Measurements from ENCODE around the gene SESTD1.

SESTD1 gene

DNA sequence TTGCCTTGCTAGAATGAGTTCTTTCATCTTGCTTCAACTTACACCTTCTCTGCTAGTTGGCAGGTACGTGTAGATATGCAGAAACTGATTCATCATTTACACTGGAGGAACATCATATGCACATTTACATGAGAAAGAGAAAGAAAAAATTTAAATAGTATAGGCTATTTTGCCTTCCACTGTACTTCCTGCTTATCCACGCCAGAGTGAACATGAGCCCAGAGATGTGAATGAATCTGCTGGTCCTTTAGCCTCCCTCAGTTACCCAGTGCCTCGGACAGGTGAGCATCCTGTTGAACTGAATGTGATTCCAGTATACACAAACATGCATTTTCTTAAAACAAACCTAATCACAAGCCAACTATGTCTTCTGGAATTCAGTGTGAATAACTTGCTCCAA is 83.6 kb downstream of the SESTD1 start:
- DNase-seq: no peak

DNA sequence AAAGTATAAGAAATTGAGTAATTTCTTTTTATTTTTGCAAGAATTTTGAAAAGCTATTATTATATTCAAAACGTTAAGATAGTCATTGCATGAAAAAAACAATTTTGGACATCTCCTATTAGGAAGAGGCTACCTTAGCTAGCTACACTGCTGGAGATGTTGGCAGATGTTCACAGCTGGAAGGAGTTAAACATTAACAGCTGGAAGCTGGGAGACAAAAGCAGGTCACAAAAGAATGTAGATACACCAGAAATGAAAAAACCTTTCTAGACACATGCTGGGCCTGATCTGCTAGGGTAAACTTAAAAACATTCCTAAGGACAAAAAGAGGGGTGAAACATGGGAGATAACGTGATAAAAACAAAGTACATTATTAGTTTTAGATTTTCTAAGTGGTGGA is 84.4 kb downstream of the SESTD1 start:
- DNase-seq: no peak

DNA sequence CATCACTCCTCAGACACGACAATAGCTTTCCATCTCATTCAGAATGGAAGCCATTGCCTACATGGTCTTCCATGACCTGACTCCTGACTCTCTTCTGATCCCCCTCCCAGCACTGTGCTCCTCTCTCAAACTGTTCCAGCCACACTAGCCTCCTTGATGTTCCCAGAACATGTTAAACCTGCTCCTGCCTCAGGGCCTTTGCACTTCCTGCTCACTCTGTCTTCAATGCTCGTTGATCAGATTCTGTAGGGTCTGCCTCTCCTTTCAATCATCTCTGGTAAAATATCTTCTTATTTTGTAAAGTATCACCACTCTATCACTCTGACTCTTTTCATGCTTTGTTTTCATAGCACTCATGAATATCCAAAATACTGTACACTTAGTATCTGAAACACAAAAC is 84.9 kb downstream of the SESTD1 start:
- DNase-seq: no peak

DNA sequence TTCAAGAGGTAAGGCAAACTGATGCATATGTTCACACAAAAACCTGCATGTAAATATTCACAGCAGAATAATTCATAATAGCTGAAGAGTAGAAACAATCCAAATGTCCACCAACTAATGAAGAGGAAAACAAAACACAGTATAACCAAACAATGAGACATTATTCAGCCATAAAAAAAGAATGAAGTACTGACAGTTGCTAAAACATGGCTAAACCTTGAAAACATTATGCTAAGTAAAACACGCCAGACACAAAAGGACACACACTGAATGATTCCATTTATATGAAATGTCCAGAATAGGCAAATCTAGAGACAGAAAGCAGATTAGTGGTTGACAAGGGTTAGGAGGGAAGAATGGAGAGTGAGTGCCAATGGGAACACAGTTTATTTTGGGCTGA is 86.9 kb downstream of the SESTD1 start:
- DNase-seq: no peak

DNA sequence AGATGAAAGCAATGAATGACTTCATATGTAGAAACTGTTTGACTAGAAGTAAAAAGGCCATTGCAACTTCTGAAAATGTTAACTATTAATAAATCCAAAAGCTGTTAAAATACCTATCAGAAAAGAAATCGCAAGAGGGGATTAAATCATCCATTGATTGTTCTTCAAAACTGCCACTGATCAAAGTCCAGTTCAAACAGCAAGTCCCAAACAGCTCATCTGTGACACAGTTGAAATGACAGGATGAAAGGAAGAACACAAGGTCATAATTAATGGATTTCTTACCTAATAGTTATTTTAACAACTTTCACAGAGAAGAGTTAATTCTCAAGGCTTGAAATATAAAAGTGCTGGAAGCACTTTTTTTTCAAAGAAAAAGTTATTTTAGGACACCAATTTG is 90.4 kb downstream of the SESTD1 start:
- no peak for DNase-seq

DNA sequence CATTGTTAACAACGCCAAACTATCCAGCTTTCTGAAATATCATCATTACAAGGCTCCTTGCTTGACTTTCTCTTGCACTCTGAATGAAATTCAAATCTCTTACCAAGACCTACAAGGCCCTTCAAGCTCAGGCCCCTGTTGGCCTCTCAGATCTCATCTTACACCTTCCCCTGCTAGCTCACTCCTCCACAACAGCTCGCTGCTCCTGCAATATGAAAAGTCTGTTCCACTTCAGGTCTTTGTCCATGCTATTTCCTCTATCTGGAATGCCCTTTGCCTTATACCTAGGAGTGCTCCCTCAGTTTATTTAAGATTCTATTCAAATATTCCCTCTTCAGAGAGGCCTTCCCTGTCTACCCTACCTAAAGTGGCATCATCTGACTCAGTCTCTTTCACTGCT is 91.7 kb downstream of the SESTD1 start:
- no peak for DNase-seq

DNA sequence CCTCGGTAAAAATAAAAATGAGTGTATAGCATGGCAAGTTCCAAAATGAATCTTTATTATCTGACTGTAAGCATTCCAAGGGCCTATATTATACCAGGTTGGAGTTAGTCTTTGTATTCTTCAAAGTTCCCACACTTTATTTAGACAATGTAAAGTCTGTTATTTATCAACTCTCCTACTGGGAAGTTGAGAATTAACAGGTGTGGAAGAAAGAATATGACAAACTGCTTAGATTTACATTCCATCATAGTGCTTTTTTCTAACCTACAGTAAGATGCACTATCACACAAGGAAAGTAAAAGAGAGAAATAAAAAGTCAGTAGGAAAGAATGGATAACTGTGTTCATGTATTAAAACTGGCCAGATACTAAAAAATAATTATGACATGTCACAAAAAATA is 93.3 kb downstream of the SESTD1 start:
- no peak for DNase-seq

DNA sequence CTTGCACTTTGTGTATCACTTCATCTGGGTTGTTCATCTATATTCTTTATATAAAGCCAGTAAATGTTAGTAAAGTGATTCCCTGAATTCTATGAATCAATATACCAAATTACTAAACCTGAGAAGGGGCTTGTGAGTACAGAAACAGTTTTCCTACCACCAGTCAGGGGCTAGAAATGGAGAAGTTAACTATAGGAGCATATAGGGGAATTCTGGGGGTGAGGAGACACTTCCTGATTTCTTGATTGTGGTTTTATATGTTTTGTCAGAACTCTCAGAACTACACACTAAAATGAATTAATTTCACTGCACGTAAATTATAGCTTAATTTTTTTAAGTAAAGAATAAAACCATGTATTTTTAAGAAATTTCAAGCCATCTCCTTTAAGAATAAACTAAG is 93.7 kb downstream of the SESTD1 start:
- no peak for DNase-seq

DNA sequence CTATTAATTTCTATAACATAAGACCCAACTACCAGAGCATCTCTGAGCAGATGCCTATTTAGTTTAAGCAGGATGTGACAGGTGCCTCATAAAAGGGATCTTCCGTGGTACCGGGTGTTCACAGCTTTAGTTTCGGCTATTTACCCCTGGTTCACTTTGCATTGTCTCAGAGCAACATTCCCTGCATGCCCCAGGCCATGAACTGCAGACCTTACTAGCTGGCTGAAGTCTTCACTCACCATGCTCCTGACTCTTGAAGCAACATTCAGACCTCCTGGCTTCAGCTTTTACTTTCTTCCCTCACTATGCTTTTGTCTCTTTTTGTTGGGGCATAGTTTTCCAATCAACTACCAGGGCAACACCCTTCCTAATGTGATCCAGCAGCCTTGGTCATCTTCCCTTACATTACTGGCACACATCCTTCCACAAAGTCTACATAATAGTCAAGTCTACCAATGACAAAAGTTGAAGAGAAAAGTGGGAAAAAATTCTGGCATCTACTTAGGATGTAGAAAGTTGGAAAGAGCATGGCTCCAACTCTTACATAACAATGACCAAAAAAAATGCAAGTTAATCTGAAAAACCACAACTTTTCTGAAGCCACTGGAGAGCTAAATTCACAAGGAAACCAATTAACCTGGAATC is 99.2 kb downstream of the SESTD1 start:
- DNase-seq: no peak

DNA sequence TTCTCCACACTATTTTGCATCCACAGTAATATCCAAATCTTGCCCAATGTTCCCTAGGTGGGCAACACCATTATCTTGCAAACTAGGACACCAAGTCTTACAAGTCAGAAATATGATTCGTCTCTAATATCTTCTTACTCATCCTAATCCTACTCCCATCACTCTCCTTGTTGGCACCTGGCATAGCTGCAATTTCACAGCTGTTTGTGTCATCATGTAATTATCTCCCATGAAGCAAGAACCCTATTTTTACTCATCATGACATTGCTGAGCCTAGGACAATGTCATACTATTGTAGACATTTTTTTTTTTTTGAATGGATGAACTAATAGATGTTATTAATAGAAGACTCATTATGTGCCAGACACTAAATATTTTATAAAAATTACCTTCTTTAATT is 123.4 kb downstream of the SESTD1 start:
- DNase-seq: no peak

DNA sequence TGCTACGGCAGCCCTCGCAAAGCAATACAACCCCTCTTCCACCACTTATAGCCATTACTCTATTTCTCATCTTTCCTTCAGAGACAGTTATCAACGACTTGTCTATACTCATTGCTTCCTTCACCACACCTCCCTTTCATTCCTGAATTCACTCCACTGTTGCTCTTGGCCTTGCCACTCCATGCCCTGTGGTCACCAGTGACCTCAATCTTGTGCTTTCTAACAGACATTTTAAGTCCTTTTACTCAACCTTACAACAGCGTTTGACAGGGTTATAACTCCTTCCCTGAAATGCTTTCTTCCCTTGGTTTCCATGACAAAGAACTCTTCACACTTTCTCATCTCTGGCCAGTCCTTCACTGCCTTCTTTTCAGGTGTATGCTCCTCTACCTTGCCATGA is 124.1 kb downstream of the SESTD1 start:
- DNase-seq: no peak

DNA sequence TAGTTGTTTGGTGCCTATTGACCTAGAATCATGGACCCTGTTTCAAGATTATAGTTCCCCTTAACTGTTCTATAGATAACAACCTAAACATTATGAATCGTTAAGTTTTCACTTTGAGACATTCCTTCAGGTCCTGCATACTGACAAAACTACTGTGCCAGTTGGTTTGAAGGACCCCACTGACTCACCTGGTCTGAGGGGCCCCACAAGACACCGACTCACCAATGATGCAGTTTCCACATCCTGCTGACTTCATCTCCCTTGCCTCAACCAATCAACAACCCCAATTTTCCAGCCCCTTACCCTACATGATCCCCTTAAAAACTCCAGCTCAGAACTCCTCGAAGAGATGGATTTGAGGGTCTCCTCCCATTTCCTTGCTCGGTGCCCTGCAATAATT is 125.1 kb downstream of the SESTD1 start:
- DNase-seq: no peak

DNA sequence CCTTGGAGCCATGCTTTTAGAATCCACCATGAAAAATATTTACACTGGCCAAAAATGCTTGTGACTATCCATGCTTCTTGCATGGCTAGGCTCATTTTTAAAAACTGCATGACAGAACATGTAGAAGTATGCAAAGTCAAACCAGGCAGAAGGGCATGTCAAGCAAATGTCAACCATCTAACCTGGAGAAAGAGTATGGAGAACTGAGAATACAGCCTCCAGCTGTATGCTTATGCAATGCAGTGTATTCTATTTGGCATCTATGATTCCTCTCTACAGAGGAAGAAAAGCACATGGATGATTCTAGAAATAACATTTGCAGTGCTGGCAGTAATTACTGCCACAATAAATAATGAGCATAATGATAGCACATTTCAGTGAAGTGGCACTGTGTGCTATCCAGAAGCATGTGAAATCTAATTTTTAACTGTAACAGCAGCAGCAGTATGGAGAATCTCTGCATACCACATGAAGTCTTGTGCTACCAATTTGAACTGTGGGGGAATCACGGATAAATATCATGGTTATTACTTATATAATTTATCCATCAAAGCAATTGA is 127.4 kb downstream of the SESTD1 start:
- no peak for DNase-seq

DNA sequence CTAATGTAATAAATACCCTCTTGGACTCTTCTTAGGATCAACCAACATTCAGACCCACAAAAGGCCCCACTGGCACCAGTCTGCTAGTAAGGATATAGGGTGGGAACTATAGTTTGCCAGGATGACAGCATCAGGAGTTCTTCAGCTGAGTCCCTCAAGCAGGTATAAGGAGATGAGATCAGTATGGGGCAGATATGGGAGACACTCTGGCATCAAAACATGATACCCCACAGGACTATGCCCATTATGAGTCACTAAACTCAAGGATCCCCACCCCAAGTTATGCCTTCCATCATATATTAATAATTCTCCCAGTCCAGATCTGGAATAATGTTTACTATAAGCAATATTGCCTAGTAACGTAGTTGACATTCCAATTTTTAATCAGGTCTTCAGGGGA is 131.6 kb downstream of the SESTD1 start:
- no peak for DNase-seq

DNA sequence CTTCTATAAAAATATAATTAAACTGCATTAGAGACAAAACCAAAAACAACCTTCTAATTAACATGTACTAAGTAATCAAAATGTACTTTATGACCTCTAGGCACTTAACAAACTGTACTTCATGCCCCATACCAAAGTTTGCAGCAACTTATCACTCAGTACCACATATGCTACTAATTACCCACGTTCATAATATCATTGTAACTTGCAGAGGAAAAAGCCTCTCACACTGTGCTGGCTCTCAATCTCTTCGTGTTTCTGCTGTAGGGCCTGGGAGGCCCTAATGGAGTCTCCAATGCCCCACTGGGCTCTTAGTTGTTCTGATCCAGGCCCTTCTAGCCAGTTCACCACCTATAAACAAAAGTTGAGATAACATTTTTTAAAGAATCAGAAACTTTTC is 132.6 kb downstream of the SESTD1 start:
- no peak for DNase-seq

DNA sequence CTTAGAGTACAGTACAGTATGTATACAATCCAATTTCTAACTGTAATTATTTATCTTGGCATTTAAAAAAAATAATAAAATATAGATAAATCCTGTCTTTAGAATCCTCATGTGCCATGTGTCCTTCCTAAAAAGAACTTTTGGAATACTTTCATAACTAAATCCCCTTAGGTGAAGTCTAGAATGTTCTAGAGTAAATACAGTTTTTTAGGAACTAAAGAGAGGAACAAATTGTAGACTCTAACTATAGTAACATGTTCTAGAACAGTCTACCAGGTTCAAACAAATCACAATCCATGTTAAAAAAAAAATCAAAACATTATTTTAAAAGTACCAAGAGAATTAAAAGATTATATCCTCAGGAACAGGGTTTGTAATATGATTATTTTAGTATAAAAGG is 134.1 kb downstream of the SESTD1 start:
- no peak for DNase-seq

DNA sequence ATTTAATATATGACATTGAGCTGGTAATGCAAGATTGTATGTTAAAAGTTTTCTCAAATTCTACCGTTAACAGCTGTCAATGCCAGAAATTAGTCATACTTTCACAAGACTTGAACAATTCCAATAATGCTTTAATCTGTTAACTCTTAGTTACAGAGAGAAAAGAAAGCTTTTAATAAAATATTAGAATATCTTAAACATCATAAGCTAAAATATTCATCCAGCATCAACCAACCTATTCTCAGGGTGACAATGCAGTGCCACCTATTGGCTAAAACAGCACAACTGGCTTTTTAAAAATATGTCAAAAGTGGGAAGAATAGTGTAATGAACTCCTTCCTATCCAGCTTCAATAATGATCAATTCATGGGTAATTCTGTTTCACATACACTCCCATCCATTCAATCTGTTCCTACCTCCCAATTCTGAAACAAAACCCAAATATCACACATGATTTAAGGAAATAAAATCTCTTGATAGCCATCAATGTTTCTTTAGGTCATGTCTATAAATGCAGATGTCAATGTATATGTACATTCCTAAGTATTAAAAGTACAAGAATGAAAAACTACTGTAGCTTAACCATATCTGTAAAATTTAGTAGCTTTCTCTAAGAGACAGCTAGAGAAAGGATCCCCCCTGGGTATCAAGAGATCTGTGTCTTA is 134.9 kb downstream of the SESTD1 start:
- DNase-seq: no peak

DNA sequence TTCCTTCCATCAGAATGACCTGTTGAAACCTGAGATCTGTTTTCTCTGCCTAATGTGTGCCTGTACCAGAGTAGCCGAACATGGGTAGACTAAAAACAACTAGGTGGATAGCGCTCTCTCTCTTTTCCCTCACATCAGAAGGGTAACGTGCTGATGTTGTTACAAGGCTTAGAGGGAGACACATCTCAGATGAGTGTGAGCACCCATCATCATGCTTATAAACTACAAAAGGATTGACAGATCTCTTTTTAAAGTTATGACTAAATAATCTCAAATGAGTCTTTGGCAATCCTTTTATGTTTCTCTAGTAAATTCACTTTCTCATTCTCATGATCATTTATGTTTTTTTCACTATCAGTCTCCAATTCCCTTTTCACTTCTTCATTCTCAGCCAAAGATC is 139.2 kb downstream of the SESTD1 start:
- DNase-seq: no peak

DNA sequence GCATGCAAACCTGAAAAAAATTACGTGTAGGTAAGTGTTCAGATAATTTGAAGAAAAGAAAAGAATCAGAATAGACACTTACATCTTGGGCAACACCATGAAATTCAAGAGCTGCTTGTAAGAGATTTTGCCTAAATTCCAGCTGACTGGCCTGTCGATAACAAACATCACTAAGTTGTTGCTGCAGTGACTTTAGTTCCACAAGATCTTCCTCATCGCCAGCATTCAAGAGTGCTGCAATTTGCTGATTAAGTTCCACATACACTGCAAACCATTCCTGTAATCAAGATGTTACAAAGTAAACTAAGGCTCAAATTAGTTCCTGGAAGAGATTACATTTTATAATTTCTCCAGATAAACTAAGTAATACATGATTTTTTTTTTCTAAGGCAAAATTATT is 140.3 kb downstream of the SESTD1 start:
- DNase-seq: no peak

DNA sequence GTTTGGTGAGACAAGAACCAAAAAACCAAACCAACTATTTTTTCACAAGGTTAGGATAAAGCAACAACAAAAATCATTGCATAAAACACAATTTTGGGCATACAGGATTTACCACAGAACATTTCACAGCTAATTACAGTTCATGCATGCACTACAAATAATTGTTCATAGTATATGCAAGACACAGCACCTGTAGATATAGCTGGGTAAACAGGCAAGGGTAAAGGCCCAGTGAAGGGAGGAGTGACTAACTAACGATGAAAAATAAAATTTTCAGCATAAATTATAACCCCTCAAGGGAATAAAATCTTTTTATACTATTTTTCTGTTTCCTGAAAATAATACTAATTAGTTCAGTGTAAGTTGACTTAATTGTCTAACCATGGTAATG is 141.4 kb downstream of the SESTD1 start:
- DNase-seq: no peak

DNA sequence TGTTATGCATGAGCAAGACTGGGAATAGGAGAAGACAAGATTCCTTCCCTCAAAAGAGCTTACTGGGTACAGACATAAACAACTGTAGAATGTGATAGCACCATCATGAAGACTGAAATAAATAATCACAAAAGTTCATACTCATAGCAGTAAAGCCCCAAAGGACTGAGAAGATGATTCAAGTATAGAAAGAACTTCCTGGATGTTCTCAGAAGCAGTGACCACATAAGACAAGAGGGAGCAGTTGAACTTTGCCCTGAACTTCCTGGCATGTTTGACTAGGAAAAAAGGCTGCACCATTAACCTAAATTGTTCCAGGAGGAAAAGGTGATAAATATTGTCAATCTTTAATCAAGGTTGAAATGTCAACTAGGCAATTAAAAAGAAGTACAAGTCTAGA is 156.9 kb downstream of the SESTD1 start:
- no peak for DNase-seq

DNA sequence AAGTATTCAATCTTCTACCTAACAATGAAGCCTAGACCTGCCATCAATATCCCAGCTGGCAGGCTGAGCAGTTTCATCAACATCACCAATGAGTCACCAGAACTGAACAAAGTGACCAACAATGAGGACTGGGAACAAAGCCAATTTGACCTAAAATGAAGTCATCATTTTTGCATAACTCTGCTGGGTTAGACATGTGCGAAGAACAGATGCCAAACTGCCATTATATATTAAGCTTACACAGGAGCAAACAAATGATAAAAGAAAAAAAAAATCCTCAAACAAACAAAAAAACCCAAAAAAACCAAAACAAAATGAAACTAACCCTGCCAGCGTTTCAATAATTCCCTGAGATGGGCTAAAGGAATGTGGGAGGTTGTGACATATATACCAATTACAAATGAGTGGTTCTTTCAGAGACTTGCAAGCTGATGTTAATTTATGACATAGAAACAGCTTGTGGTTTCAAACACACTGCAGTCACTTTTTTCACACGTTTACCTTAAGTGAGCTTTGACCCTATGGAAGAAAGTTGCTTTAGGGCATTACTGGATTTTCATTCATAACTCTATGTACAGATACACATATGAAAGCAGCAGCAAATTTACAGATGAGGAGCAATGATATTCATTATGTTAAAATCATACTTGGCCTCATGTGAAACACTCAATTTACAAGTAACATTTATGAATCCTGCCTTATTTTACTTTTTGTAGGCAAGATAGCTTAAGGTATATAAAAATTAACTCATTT is 157.8 kb downstream of the SESTD1 start:
- no peak for DNase-seq

DNA sequence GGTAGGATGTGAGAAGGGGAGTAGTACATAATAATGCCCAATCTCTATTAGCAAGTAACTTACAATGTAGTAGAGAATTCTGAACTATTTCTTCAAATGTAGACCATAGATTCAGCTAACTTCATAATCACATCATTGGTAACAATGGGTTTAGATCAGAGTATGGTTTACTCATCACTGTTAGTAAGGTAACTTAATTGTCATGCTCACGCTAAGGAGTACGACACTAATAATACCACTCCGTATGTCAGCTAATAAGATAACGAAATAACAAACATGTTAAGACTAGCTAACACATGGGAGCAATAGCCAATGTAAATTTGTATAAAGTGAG is 158.3 kb downstream of the SESTD1 start:
- DNase-seq: no peak

DNA sequence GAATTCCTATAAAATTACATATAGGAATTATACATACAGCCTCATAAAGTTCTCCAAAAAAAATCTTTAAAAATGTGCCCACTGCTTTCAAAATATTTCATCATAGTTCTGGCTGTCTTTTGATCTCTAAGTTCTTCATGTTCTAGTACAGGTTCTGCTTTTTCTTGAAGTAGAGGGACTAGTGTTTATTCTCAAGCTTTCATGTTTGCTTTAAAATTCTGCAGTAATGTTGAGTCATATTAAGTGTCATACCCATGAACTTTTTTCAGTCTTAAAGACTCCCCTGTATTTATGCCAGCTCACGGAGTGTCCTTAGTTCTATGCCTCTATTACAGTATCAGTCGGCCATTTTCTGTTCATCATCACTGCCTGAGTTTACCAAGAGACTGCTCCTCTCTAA is 159.9 kb downstream of the SESTD1 start:
- DNase-seq: no peak
